ENCODE results near the gene THADA. TPM values are rescaled to one million over a fixed set of nuclear protein-coding genes. Genes with fewer than 3 reads are reported as not detected.

The THADA gene
- total and polyA plus RNA-seq, 3 experiments from 2014 or later = 12.2 to 48.7 (median 45.8) TPM

DNA sequence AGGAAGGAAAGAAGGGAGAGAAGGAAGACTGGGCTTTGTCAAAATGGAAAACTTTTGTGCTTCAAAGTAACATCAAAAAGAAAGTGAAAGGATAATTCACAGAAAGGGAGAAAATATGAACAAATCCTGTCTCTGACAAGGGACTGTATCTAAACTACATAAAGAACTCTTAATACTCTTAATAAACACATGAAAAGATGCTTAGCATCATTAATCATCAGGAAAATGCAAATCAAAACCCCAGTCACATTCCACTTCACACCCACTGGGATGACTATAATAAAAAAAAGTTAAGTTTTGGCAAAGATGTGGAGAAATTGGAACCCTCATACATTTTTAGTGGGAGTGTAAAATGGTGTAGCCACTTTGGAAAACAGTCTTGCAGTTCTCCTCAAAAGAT lies 357.7 kb downstream of the THADA start:
- H3K36me3 Mint-ChIP-seq = peaks cover 0 to 7% (median 4%) of the 10 kb centered on the region in 3 donors
- Histone ChIP-seq H3K4me1 (ENCODE audit: insufficient read depth, low read length) (no peaks in the 10 kb centered on the region), H3K36me3 (ENCODE audit: insufficient read depth, low read length) (peaks cover 2% of the 10 kb centered on the region), H3K27me3 (ENCODE audit: insufficient read depth, low read length, poor library complexity, severe bottlenecking) (no peaks in the 10 kb centered on the region), H3K4me3 (ENCODE audit: low read length) (no peak overlapping the region), H3K27ac (ENCODE audit: low read depth, low read length) (no peak overlapping the region), H3K9me3 (ENCODE audit: low read length) (no peaks in the 10 kb centered on the region)
- no peak for DNase-seq
- ChIA-PET CTCF (interaction anchor here (0.6 to 3.0 kb wide), 2 partner anchors 9 to 103 kb away, joined by 3 to 10 read pairs; no protein-coding TSS in a partner anchor), POLR2A (no interaction called here)
- no peaks in the 10 kb centered on the region for H3K9me3 Mint-ChIP-seq
- no peaks in the 10 kb centered on the region for H3K27me3 Mint-ChIP-seq
- peaks cover 13 to 27% (median 13%) of the 10 kb centered on the region in 3 donors for H3K4me1 Mint-ChIP-seq
- H3K27ac Mint-ChIP-seq = peak overlapping the region in 4 of 8 donors; percentile 35 to 81 (median 58)
- H3K4me3 Mint-ChIP-seq = no peak overlapping the region

GRCh38 chr2:43233218-43234212 lies 362.3 kb downstream of the THADA start:
- H3K4me1 ChIP-seq (ENCODE audit: insufficient read depth, low read length) = peaks cover 15% of the 10 kb centered on the region

GRCh38 chr2:43230951-43231827 lies 364.6 kb downstream of the THADA start:
- Mint-ChIP-seq H3K4me3 (peak overlapping the region in 3 of 7 donors; percentile 19 to 51 (median 27)), H3K4me1 (peaks cover 23 to 34% (median 24%) of the 10 kb centered on the region in 3 donors), H3K27ac (peak overlapping the region in 7 of 8 donors; percentile 21 to 97 (median 77)), H3K27me3 (peaks cover 0 to 5% of the 10 kb centered on the region in 2 donors), H3K36me3 (peaks cover 0 to 41% (median 4%) of the 10 kb centered on the region in 3 donors), H3K9me3 (peaks cover 0 to 2% (median 0%) of the 10 kb centered on the region in 5 donors)
- Histone ChIP-seq H3K9me3 (ENCODE audit: low read length) (no peaks in the 10 kb centered on the region), H3K27me3 (ENCODE audit: insufficient read depth, low read length, poor library complexity, severe bottlenecking) (no peaks in the 10 kb centered on the region), H3K27ac (ENCODE audit: low read depth, low read length) (no peak overlapping the region), H3K4me1 (ENCODE audit: insufficient read depth, low read length) (peaks cover 24% of the 10 kb centered on the region), H3K36me3 (ENCODE audit: insufficient read depth, low read length) (peaks cover 6% of the 10 kb centered on the region), H3K4me3 (ENCODE audit: low read length) (no peak overlapping the region)
- ChIA-PET POLR2A (no interaction called here), CTCF (interaction anchor here (19.2 to 19.6 kb wide), 2 partner anchors 59 to 97 kb away, joined by 580 to 820 read pairs; no protein-coding TSS in a partner anchor)
- no peak for DNase-seq

More at GRCh38 chr2:43233218-43234212, 362.3 kb downstream of the THADA start:
- Mint-ChIP-seq H3K9me3 (peaks cover 0 to 2% (median 0%) of the 10 kb centered on the region in 5 donors), H3K4me3 (peak overlapping the region in 1 of 7 donors; percentile 40), H3K36me3 (peaks cover 0 to 33% (median 4%) of the 10 kb centered on the region in 3 donors), H3K4me1 (peaks cover 19 to 33% (median 20%) of the 10 kb centered on the region in 3 donors), H3K27me3 (peaks cover 0 to 3% of the 10 kb centered on the region in 2 donors), H3K27ac (peak overlapping the region in 5 of 8 donors; percentile 22 to 97 (median 47))
- no peak overlapping the region for H3K4me3 ChIP-seq (ENCODE audit: low read length)
- ChIA-PET POLR2A (no interaction called here), CTCF (interaction anchor here (1.1 to 19.6 kb wide), 2 partner anchors 99 to 286 kb away, joined by 3 to 820 read pairs; no protein-coding TSS in a partner anchor)
- H3K9me3 ChIP-seq (ENCODE audit: low read length) = no peaks in the 10 kb centered on the region
- peaks cover 6% of the 10 kb centered on the region for H3K36me3 ChIP-seq (ENCODE audit: insufficient read depth, low read length)
- H3K27me3 ChIP-seq (ENCODE audit: insufficient read depth, low read length, poor library complexity, severe bottlenecking) = no peaks in the 10 kb centered on the region
- no peak for DNase-seq
- H3K27ac ChIP-seq (ENCODE audit: low read depth, low read length) = no peak overlapping the region

GRCh38 chr2:43230351-43230885 lies 365.4 kb downstream of the THADA start:
- POLR2A ChIA-PET = interaction anchor here (4.4 kb wide), 1 partner anchor 11 kb away, joined by 40 read pairs; no protein-coding TSS in a partner anchor
- H3K4me1 ChIP-seq (ENCODE audit: insufficient read depth, low read length) = peaks cover 24% of the 10 kb centered on the region

GRCh38 chr2:43228756-43229659 lies 366.8 kb downstream of the THADA start:
- ChIA-PET POLR2A (interaction anchor here (0.6 to 13.5 kb wide), 11 partner anchors 10 to 265 kb away, joined by 3 to 590 read pairs (median 5); no protein-coding TSS in a partner anchor), CTCF (interaction anchor here (0.5 to 19.6 kb wide), 41 partner anchors 9 to 370 kb away, joined by 3 to 820 read pairs (median 4); no protein-coding TSS in a partner anchor)
- peak overlapping the region; percentile 82 for H3K4me3 ChIP-seq (ENCODE audit: low read length)
- peak in 3 of 5 donors; percentile 42 to 60 (median 46) for DNase-seq
- Mint-ChIP-seq H3K27ac (peak overlapping the region; percentile 78 to 97 (median 96)), H3K4me1 (peaks cover 23 to 33% (median 26%) of the 10 kb centered on the region in 3 donors), H3K9me3 (peaks cover 0 to 4% (median 3%) of the 10 kb centered on the region in 5 donors), H3K36me3 (peaks cover 4 to 58% (median 9%) of the 10 kb centered on the region in 3 donors), H3K4me3 (peak overlapping the region; percentile 80 to 99 (median 89)), H3K27me3 (peaks cover 0 to 23% of the 10 kb centered on the region in 2 donors)
- H3K4me1 ChIP-seq (ENCODE audit: insufficient read depth, low read length) = peaks cover 24% of the 10 kb centered on the region
- peaks cover 22% of the 10 kb centered on the region for H3K36me3 ChIP-seq (ENCODE audit: insufficient read depth, low read length)
- no peaks in the 10 kb centered on the region for H3K27me3 ChIP-seq (ENCODE audit: insufficient read depth, low read length, poor library complexity, severe bottlenecking)
- H3K9me3 ChIP-seq (ENCODE audit: low read length) = no peaks in the 10 kb centered on the region
- H3K27ac ChIP-seq (ENCODE audit: low read depth, low read length) = peak overlapping the region; percentile 92

More at GRCh38 chr2:43230351-43230885, 365.4 kb downstream of the THADA start:
- Histone ChIP-seq H3K36me3 (ENCODE audit: insufficient read depth, low read length) (peaks cover 14% of the 10 kb centered on the region), H3K27ac (ENCODE audit: low read depth, low read length) (no peak overlapping the region), H3K9me3 (ENCODE audit: low read length) (no peaks in the 10 kb centered on the region), H3K27me3 (ENCODE audit: insufficient read depth, low read length, poor library complexity, severe bottlenecking) (no peaks in the 10 kb centered on the region), H3K4me3 (ENCODE audit: low read length) (no peak overlapping the region)
- H3K27ac Mint-ChIP-seq = peak overlapping the region in 7 of 8 donors; percentile 8 to 97 (median 79)
- peaks cover 23 to 34% (median 24%) of the 10 kb centered on the region in 3 donors for H3K4me1 Mint-ChIP-seq
- peaks cover 0 to 48% (median 7%) of the 10 kb centered on the region in 3 donors for H3K36me3 Mint-ChIP-seq
- DNase-seq = no peak
- CTCF ChIA-PET = interaction anchor here (1.4 to 19.6 kb wide), 8 partner anchors 11 to 254 kb away, joined by 4 to 820 read pairs (median 27); no protein-coding TSS in a partner anchor
- peak overlapping the region in 1 of 7 donors; percentile 27 for H3K4me3 Mint-ChIP-seq
- H3K9me3 Mint-ChIP-seq = peaks cover 0 to 2% (median 0%) of the 10 kb centered on the region in 5 donors
- H3K27me3 Mint-ChIP-seq = peaks cover 0 to 12% of the 10 kb centered on the region in 2 donors

DNA sequence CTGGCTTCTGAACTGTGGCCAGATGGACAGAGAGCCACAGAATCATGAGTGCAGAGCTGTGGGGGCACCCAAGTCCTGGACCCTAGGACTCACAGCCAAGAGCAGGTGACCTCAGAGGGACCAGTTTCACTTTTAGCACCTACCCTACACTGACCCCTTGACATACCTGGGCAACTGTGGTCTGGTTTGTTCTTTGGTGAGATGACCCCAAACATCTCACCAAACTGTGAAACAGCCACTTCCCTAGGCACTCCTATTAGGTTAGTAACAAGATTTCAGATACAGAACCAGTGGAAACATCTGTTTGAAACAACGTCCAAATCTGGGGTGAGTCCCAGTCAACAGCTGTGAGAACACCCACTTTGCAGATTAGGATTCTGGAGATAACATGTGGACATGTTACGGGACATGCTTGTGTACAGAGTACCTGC lies 367.5 kb downstream of the THADA start:
- Histone ChIP-seq H3K4me3 (ENCODE audit: low read length) (peak overlapping the region; percentile 82), H3K4me1 (ENCODE audit: insufficient read depth, low read length) (peaks cover 24% of the 10 kb centered on the region), H3K36me3 (ENCODE audit: insufficient read depth, low read length) (peaks cover 29% of the 10 kb centered on the region), H3K9me3 (ENCODE audit: low read length) (no peaks in the 10 kb centered on the region), H3K27ac (ENCODE audit: low read depth, low read length) (peak overlapping the region; percentile 92), H3K27me3 (ENCODE audit: insufficient read depth, low read length, poor library complexity, severe bottlenecking) (no peaks in the 10 kb centered on the region)
- no peak for DNase-seq
- H3K9me3 Mint-ChIP-seq = peaks cover 0 to 6% (median 3%) of the 10 kb centered on the region in 5 donors
- H3K36me3 Mint-ChIP-seq = peaks cover 10 to 64% (median 15%) of the 10 kb centered on the region in 3 donors
- H3K27me3 Mint-ChIP-seq = peaks cover 0 to 29% of the 10 kb centered on the region in 2 donors
- peak overlapping the region; percentile 80 to 99 (median 91) for H3K4me3 Mint-ChIP-seq
- H3K27ac Mint-ChIP-seq = peak overlapping the region; percentile 78 to 97 (median 96)
- H3K4me1 Mint-ChIP-seq = peaks cover 23 to 29% (median 26%) of the 10 kb centered on the region in 3 donors
- POLR2A ChIA-PET = interaction anchor here (0.8 to 13.5 kb wide), 7 partner anchors 9 to 98 kb away, joined by 3 to 590 read pairs (median 21); no protein-coding TSS in a partner anchor
- CTCF ChIA-PET = interaction anchor here (0.9 to 19.6 kb wide), 17 partner anchors 9 to 349 kb away, joined by 3 to 820 read pairs (median 10); no protein-coding TSS in a partner anchor

Measured in CD8-positive, alpha-beta memory T cell (primary cell).